SK-N-SH treated with all-trans-retinoic acid at 6 μM for 48 hours (cell line): Measurements from ENCODE around the gene CCNJL.

Experiments used
- BACH2 ChIP-seq: fragments of 250-450 bp; sonication (Bioruptor Pico); IDR thresholded peaks from 2 replicates; pipeline ENCODE4 v1.9.0; 2021; ENCODE audit warnings: mild to moderate bottlenecking, borderline replicate concordance
- CSDC2 ChIP-seq: fragments of 250-450 bp; sonication (Bioruptor Pico); IDR thresholded peaks from 2 replicates; pipeline ENCODE4 v1.5.0; 2020; ENCODE audit warnings: mild to moderate bottlenecking, moderate library complexity
- OSR1 ChIP-seq: fragments of 250-450 bp; sonication (Bioruptor Pico); IDR thresholded peaks from 2 replicates; pipeline ENCODE4 v1.8.0; 2022; ENCODE audit warnings: moderate library complexity, mild to moderate bottlenecking, inconsistent platforms
- PPARA ChIP-seq: fragments of 250-450 bp; sonication (Bioruptor Pico); IDR thresholded peaks from 2 replicates; pipeline ENCODE4 v1.5.0; 2020; ENCODE audit warnings: mild to moderate bottlenecking, borderline replicate concordance
- RARB ChIP-seq: fragments of 250-450 bp; sonication (Bioruptor Pico); IDR thresholded peaks from 2 replicates; pipeline ENCODE4 v1.8.0; 2021; ENCODE audit warnings: mild to moderate bottlenecking, moderate library complexity
- TCF4 ChIP-seq: fragments of 250-450 bp; sonication (Bioruptor Pico); IDR thresholded peaks from 2 replicates; pipeline ENCODE4 v1.8.0; 2021; ENCODE audit warnings: mild to moderate bottlenecking, moderate library complexity, borderline replicate concordance
- TOX ChIP-seq: fragments of 250-450 bp; sonication (Bioruptor Pico); IDR thresholded peaks from 2 replicates; pipeline ENCODE4 v1.8.0; 2021; ENCODE audit warnings: mild to moderate bottlenecking, moderate library complexity, borderline replicate concordance
- ZFP30 ChIP-seq: fragments of 450-650 bp; formaldehyde crosslinking; IDR thresholded peaks from 2 replicates; pipeline ENCODE4 v1.5.0; 2022; ENCODE audit warnings: mild to moderate bottlenecking, moderate library complexity
- ZNF565 ChIP-seq: fragments of 450-650 bp; formaldehyde crosslinking; conservative IDR thresholded peaks from 2 replicates; pipeline ENCODE4 v1.5.0; 2020; ENCODE audit warnings: low read depth, mild to moderate bottlenecking, moderate library complexity
- ZNF70 ChIP-seq: fragments of 450-650 bp; formaldehyde crosslinking; IDR thresholded peaks from 2 replicates; pipeline ENCODE4 v1.5.0; 2020; ENCODE audit warnings: mild to moderate bottlenecking, moderate library complexity
- ZNF8 ChIP-seq: fragments of 450-650 bp; formaldehyde crosslinking; IDR thresholded peaks from 2 replicates; pipeline ENCODE4 v1.5.0; 2020; ENCODE audit warnings: mild to moderate bottlenecking, moderate library complexity
- TF ChIP-seq, protein P1 (sequence below): fragments of 250-450 bp; sonication (Bioruptor Pico); IDR thresholded peaks from 2 replicates; pipeline ENCODE4 v1.8.0; 2020; ENCODE audit warnings: mild to moderate bottlenecking, moderate library complexity, borderline replicate concordance
- TF ChIP-seq, protein P2 (sequence below): fragments of 250-450 bp; sonication (Bioruptor Pico); IDR thresholded peaks from 2 replicates; pipeline ENCODE4 v1.8.0; 2021; ENCODE audit warnings: low read depth, mild to moderate bottlenecking, moderate library complexity, borderline replicate concordance
- TF ChIP-seq, protein P3 (sequence below): fragments of 250-450 bp; sonication (Bioruptor Pico); IDR thresholded peaks from 2 replicates; pipeline ENCODE4 v1.5.1; 2020; ENCODE audit warnings: low read depth, mild to moderate bottlenecking, moderate library complexity

DNA sequence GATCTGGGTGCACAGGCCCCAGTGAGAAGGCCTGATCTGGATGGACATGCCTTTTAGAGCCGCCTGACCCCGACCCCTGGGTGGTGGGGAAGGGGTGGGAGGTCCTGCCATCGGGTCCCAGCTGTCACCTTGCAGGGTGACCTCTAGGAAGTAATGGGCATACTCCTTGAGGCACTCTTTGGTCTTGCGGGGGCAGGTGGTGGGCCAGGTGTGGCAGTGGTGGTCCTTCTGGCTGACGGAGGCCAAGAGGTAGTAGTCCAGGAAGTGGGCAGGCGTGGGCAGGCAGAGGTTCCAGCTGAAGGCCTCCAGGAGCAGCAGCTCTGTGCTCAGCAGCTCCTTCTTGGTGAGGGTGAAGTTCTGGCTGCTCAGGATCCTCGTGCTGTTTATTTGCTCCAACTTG is 53.0 kb downstream of the CCNJL start:
- TF ChIP-seq TCF4 (no peak), RARB (CRISPR knock-in tag) (no peak), BACH2 (CRISPR knock-in tag) (no peak), CSDC2 (no peak), ZNF70 (no peak), PPARA (CRISPR knock-in tag) (no peak), TOX (no peak), ZNF565 (CRISPR knock-in tag) (no peak), OSR1 (CRISPR knock-in tag) (no peak), ZFP30 (no peak), ZNF8 (CRISPR knock-in tag) (no peak)
- TF ChIP-seq, protein P1, sequence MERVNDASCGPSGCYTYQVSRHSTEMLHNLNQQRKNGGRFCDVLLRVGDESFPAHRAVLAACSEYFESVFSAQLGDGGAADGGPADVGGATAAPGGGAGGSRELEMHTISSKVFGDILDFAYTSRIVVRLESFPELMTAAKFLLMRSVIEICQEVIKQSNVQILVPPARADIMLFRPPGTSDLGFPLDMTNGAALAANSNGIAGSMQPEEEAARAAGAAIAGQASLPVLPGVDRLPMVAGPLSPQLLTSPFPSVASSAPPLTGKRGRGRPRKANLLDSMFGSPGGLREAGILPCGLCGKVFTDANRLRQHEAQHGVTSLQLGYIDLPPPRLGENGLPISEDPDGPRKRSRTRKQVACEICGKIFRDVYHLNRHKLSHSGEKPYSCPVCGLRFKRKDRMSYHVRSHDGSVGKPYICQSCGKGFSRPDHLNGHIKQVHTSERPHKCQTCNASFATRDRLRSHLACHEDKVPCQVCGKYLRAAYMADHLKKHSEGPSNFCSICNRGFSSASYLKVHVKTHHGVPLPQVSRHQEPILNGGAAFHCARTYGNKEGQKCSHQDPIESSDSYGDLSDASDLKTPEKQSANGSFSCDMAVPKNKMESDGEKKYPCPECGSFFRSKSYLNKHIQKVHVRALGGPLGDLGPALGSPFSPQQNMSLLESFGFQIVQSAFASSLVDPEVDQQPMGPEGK (CRISPR knock-in tag) = no peak
- TF ChIP-seq, protein P2, sequence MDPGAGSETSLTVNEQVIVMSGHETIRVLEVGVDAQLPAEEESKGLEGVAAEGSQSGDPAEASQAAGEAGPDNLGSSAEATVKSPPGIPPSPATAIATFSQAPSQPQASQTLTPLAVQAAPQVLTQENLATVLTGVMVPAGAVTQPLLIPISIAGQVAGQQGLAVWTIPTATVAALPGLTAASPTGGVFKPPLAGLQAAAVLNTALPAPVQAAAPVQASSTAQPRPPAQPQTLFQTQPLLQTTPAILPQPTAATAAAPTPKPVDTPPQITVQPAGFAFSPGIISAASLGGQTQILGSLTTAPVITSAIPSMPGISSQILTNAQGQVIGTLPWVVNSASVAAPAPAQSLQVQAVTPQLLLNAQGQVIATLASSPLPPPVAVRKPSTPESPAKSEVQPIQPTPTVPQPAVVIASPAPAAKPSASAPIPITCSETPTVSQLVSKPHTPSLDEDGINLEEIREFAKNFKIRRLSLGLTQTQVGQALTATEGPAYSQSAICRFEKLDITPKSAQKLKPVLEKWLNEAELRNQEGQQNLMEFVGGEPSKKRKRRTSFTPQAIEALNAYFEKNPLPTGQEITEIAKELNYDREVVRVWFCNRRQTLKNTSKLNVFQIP (CRISPR knock-in tag) = no peak
- TF ChIP-seq, protein P3, sequence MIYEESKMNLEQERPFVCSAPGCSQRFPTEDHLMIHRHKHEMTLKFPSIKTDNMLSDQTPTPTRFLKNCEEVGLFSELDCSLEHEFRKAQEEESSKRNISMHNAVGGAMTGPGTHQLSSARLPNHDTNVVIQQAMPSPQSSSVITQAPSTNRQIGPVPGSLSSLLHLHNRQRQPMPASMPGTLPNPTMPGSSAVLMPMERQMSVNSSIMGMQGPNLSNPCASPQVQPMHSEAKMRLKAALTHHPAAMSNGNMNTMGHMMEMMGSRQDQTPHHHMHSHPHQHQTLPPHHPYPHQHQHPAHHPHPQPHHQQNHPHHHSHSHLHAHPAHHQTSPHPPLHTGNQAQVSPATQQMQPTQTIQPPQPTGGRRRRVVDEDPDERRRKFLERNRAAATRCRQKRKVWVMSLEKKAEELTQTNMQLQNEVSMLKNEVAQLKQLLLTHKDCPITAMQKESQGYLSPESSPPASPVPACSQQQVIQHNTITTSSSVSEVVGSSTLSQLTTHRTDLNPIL (CRISPR knock-in tag) = no peak
